Measurements from ENCODE around the gene LHX2. TPM values are rescaled to one million over a fixed set of nuclear protein-coding genes. Genes with fewer than 3 reads are reported as not detected.

Gene LHX2
- total RNA-seq, 3 donors from 2014 or later = not detected

DNA sequence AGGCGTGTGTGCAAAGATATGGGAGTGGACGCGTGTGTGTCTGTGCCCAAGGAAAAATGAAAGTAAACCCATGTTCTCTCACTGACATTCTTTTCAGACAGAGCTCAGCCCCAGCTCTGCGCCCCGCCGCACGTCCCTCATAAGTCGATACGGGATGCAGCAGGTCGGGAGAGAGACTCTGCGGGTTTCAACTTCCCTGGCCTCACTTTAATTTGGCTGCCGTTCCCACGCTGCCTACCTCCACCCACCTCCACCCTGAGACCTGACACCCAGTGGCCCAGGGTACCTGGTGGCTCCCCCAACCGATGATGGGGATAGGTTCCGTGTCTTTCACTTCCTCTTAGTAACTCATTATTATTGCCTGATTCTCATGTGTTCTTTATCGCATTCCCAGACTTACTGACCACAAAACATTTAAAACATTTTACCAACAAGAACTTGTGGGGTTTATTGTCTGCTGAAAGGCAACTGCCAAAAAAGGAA lies 19.4 kb downstream of the LHX2 start:
- no peaks in the 10 kb centered on the region for H3K4me1 ChIP-seq (ENCODE audit: low read depth)
- ATAC-seq (peak; percentile 32), DNase-seq (no peak)
- H3K4me3 ChIP-seq = no peak overlapping the region
- TF ChIP-seq, protein P1, sequence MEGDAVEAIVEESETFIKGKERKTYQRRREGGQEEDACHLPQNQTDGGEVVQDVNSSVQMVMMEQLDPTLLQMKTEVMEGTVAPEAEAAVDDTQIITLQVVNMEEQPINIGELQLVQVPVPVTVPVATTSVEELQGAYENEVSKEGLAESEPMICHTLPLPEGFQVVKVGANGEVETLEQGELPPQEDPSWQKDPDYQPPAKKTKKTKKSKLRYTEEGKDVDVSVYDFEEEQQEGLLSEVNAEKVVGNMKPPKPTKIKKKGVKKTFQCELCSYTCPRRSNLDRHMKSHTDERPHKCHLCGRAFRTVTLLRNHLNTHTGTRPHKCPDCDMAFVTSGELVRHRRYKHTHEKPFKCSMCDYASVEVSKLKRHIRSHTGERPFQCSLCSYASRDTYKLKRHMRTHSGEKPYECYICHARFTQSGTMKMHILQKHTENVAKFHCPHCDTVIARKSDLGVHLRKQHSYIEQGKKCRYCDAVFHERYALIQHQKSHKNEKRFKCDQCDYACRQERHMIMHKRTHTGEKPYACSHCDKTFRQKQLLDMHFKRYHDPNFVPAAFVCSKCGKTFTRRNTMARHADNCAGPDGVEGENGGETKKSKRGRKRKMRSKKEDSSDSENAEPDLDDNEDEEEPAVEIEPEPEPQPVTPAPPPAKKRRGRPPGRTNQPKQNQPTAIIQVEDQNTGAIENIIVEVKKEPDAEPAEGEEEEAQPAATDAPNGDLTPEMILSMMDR (IDR thresholded peaks at IDR 0.05) = no peak
- intact Hi-C loops (cut with DNase I, micrococcal nuclease) = loop anchor here (10.0 kb wide), 1 partner anchor 486 kb away; no protein-coding TSS in a partner anchor
- no peaks in the 10 kb centered on the region for H3K9me3 ChIP-seq
- H3K36me3 ChIP-seq (ENCODE audit: low read depth) = no peaks in the 10 kb centered on the region

DNA sequence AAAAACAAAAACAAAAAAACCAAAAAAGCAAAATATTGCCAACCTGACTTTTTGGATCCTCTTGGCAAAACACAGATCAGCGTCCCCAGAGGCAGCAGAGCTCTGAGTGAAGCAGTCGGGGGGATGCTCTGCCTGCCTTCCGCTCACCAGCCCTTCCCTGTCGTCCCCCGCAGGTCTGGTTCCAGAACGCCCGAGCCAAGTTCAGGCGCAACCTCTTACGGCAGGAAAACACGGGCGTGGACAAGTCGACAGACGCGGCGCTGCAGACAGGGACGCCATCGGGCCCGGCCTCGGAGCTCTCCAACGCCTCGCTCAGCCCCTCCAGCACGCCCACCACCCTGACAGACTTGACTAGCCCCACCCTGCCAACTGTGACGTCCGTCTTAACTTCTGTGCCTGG lies 20.7 kb downstream of the LHX2 start:
- Histone ChIP-seq H3K4me1 (ENCODE audit: low read depth) (no peaks in the 10 kb centered on the region), H3K4me3 (no peak overlapping the region), H3K9me3 (no peaks in the 10 kb centered on the region), H3K36me3 (ENCODE audit: low read depth) (no peaks in the 10 kb centered on the region)
- DNase-seq (no peak), ATAC-seq (no peak)
- TF ChIP-seq, protein P1 (IDR thresholded peaks at IDR 0.05) = no peak
- intact Hi-C loops (cut with DNase I, micrococcal nuclease) = loop anchor here (10.0 kb wide), 1 partner anchor 487 kb away; no protein-coding TSS in a partner anchor

DNA sequence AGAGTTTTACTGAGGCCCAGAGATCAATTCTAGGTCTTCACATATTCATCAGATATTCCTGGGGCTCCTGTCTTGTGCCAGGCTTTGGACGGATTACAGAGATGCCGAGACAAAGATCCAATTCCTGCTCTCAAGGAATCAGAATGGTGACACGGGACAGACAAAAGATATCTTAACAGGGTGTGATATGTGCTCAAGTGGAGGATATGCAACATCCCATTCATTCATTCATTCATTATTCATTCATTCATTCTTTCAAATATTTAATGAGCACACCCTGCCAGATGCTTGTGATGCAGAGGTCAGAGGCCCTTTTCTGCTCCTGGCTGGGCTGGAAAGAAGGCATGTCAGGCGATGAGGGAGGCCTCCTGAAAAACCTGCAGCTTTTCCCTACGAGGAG lies 21.8 kb downstream of the LHX2 start:
- Histone ChIP-seq H3K9me3 (no peaks in the 10 kb centered on the region), H3K36me3 (ENCODE audit: low read depth) (no peaks in the 10 kb centered on the region), H3K4me3 (no peak overlapping the region), H3K4me1 (ENCODE audit: low read depth) (no peaks in the 10 kb centered on the region)
- intact Hi-C loops (cut with DNase I, micrococcal nuclease) = loop anchor here (10.0 kb wide), 1 partner anchor 489 kb away; no protein-coding TSS in a partner anchor
- DNase-seq (no peak), ATAC-seq (no peak)
- TF ChIP-seq, protein P1 (IDR thresholded peaks at IDR 0.05) = no peak

DNA sequence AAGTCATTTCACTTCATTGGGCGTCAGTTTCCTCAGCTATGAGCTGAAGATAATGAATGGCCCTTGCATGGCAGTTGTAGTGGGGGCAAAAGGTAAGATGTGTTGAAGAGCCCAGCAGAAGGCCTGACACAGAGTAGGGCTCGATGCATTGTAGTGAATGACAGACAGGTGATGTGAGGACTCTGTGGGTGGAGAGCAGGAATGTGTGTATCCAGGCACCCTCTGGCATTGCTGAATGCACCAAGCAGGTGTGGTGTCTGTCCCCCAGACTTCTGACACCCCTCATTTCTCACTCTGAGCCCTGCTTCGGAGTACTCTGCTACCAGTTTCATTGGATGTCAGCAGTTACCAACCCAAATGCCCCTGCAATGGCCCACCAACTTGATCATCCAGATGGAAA lies 22.4 kb downstream of the LHX2 start:
- DNase-seq (no peak), ATAC-seq (no peak)
- TF ChIP-seq, protein P1 (IDR thresholded peaks at IDR 0.05) = no peak
- intact Hi-C loops (cut with DNase I, micrococcal nuclease) = loop anchor here (10.0 kb wide), 1 partner anchor 489 kb away; no protein-coding TSS in a partner anchor
- Histone ChIP-seq H3K36me3 (ENCODE audit: low read depth) (no peaks in the 10 kb centered on the region), H3K4me1 (ENCODE audit: low read depth) (no peaks in the 10 kb centered on the region), H3K9me3 (no peaks in the 10 kb centered on the region), H3K4me3 (no peak overlapping the region)

DNA sequence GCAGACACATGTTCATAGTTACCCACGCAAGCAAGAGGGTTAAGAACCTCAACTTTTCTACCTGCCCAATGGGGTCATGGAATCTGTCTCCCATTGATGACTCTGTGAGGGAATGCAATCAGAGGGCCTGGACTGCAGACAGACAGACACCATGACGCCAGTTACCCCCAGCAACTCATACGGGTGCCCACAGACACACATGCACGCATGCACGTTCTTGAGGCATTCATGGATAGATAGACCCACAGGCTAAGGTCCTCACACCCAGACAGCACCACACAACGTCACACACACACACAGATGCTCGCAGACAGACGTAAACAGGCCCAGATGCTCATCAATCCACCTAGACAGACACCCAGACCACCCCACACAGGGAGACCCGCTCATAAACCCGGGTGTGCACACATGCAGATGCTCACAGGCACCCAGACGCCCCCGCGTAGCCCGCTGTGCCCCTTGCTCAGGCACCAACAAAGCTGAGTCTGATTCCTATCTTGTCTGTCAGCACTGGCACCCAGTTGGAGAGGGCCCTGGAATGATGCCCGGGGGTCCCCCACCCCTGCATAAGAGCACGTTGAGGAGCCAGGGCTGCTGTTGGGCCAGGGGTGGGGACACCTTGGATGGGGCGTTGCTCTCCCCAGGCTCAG lies 23.6 kb downstream of the LHX2 start:
- Histone ChIP-seq H3K4me3 (no peak overlapping the region), H3K9me3 (no peaks in the 10 kb centered on the region), H3K4me1 (ENCODE audit: low read depth) (no peaks in the 10 kb centered on the region), H3K36me3 (ENCODE audit: low read depth) (no peaks in the 10 kb centered on the region)
- DNase-seq = no peak
- intact Hi-C loops (cut with DNase I, micrococcal nuclease) = loop anchor here (10.0 kb wide), 1 partner anchor 490 kb away; no protein-coding TSS in a partner anchor
- TF ChIP-seq, protein P1 (IDR thresholded peaks at IDR 0.05) = no peak
- no peak for ATAC-seq

Data from mucosa of descending colon (tissue), 3 donors.